GM12875 (cell line): Measurements from ENCODE around the gene TSPEAR.

ENCODE experiments used
- H3K4me3 ChIP-seq: one replicate; pipeline ENCODE4 v1.5.1; 2011; ENCODE audit warnings: low read depth, low read length, control low read depth
- TF ChIP-seq, protein P1 (sequence below): IDR thresholded peaks from 2 replicates; pipeline ENCODE4 v1.5.1; 2011; ENCODE audit warnings: low read depth, mild to moderate bottlenecking, control low read depth, inconsistent platforms, low read length, moderate library complexity, borderline replicate concordance; ENCODE audit not compliant: insufficient read depth

Gene TSPEAR

DNA sequence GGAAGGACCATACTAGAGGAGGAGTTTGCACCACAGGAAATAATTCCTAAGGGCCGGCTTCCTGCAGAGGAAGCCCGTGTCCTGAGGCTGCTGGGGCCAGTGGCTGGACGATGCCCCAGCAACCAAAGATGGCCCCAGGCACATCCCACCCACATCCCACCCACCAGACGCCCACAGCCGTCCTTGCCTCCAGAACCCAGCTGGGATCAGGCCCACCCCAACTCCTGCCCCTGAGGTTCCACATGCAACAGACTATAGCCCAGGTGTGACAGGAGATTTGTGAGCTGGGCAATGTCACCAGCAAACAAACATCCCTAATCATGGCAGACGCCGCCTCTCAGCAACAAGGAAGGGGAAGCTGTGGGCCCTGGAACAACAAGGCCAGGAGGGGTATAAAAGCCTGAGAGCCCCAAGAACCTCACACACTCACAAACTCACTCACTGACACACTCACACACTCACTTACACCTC, 84.7 kb downstream of the TSPEAR start, which contains the start of gene KRTAP10-9:
Gene KRTAP10-9, plus strand, starts transcription at position 421 of the 471 bp plus-strand sequence. CDS start 79 bp downstream, outside the sequence.
- no peak within 1 kb of the TSS for H3K4me3 ChIP-seq
- TF ChIP-seq, protein P1, sequence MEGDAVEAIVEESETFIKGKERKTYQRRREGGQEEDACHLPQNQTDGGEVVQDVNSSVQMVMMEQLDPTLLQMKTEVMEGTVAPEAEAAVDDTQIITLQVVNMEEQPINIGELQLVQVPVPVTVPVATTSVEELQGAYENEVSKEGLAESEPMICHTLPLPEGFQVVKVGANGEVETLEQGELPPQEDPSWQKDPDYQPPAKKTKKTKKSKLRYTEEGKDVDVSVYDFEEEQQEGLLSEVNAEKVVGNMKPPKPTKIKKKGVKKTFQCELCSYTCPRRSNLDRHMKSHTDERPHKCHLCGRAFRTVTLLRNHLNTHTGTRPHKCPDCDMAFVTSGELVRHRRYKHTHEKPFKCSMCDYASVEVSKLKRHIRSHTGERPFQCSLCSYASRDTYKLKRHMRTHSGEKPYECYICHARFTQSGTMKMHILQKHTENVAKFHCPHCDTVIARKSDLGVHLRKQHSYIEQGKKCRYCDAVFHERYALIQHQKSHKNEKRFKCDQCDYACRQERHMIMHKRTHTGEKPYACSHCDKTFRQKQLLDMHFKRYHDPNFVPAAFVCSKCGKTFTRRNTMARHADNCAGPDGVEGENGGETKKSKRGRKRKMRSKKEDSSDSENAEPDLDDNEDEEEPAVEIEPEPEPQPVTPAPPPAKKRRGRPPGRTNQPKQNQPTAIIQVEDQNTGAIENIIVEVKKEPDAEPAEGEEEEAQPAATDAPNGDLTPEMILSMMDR, result no peak

DNA sequence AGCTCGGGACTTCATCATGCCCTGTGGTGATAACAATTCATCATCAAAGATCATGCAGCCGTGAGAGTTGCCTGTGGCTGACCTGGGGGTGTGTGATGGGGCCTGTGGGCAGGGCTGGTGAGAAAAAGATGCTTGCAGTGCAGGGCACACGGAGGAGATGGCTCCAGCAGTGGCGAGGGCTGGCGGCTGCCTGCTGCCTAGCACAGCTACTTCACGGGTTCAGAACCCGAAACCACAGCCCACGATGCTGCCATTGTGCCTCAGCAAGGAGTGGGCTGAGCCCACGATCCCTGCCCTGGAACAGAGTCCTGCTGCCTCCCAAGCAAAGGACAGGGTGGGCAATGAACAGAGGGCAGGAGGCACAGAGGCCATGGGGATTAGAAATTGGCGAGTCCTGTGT, 85.1 kb downstream of the TSPEAR start:
- H3K4me3 ChIP-seq, result no peak overlapping the region
- TF ChIP-seq, protein P1, result no peak

DNA sequence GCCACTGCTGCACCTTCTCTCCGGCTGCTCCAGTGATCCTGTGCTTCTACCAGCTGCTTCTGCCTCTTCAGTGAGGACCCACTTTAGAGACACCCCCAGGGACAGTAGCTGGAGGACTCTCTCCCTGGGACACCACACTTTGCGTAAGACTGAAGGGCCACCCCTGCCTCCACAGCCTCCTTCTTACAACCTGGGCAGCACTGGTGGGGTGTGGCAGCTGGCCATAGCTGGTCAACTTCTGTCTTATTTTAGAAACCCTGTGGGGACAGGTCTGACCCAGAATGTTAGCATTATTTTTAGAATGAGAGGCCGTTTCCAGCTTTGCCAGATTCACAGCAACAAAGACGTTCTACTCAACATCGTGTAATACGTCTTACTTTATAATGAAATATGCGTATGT, 85.6 kb downstream of the TSPEAR start:
- H3K4me3 ChIP-seq, result no peak overlapping the region
- TF ChIP-seq, protein P1, result no peak

DNA sequence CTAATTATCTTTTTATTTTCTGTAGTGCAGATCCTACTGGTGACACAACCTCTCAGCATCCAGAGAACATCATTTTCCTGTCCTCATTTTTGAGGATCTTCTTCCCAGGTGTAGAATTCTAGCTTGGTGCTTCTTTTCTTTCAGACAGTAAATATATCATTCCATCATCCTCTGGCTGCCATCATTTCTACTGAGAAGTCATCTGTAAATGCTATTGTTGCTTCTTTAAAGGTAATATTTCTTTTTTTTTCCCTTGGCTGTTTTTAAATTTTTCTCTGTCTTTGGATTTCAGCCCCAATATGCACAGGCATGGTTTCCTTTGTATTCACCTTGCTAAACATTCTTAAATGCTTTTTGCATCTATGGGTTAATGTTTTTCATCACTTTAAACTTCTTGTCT, 87.8 kb downstream of the TSPEAR start:
- no peak overlapping the region for H3K4me3 ChIP-seq
- TF ChIP-seq, protein P1, result no peak

DNA sequence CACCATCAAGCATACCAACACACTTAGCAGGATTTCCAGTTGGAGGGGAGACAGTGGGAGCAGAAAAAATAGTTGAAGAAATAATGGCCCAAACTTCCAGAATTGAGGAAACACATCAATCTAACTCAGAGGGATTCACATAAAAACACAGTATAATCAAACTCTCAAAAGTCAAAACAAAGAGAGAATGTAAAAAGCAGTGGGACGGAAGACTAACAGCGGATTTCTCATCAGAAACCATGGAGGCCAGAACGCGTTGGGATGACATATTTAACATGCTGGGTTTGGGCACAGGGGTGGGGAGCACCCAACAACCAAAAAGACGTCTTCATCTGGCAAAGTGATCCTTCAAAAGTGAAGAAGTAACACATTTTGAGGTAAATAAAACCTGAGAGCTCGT, 91.5 kb downstream of the TSPEAR start:
- TF ChIP-seq, protein P1, result no peak

DNA sequence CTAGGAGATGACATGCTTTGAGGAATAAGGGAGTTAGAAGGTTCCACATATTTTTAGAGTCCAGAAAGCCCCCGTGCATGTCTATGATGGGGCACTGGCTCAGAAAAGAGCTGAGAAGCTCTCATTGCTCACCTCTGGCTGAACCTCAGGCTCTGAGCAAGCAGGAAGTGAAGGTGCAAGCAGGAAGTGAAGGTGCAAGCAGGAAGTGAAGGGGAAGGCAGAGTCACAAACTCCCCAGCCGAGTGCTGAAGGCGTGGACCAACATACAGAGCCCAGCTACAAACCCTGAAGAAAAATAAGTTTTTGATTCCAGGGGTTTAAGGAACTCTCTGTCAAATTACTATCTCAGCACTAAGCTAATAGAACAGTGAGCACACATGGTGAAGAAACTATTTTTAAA, 92.5 kb downstream of the TSPEAR start:
- TF ChIP-seq, protein P1, result no peak
- no peak overlapping the region for H3K4me3 ChIP-seq

More for the DNA sequence above, 91.5 kb downstream of the TSPEAR start:
- H3K4me3 ChIP-seq, result no peak overlapping the region

DNA sequence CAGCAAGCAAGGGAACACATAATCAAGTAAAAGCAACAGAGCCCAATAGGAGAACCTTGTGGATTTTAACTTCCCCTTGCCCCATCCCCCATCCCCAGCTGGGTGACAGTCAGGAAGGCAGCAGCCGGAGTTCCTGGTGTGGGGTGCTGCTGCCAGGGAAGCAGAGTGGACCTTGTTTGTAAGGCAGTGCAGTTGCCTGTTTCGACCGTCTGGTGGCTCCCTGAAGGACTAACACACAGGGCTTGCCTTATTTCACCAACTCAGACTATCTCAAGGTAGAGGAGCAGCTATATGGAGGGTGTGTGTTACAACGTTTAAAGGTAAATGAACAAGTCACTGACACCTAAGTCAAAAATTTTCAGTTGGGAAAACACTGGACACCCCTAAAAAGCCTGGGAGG, 92.9 kb downstream of the TSPEAR start:
- no peak overlapping the region for H3K4me3 ChIP-seq
- TF ChIP-seq, protein P1, result 0 out of 2 replicates have a peak, but pooled peaks have one; percentile 3
